GM12874 (cell line): ENCODE measurements around the gene MTAP.
A peak's percentile ranks its signal among the peaks of the same experiment; 100 is the strongest.

Experiments
- CTCF ChIP-seq: IDR thresholded peaks from 2 replicates; pipeline ENCODE4 v1.5.1; 2011; ENCODE audit warnings: low read depth, mild to moderate bottlenecking, control low read depth, low read length, moderate library complexity; ENCODE audit not compliant: insufficient read depth

Gene MTAP

DNA sequence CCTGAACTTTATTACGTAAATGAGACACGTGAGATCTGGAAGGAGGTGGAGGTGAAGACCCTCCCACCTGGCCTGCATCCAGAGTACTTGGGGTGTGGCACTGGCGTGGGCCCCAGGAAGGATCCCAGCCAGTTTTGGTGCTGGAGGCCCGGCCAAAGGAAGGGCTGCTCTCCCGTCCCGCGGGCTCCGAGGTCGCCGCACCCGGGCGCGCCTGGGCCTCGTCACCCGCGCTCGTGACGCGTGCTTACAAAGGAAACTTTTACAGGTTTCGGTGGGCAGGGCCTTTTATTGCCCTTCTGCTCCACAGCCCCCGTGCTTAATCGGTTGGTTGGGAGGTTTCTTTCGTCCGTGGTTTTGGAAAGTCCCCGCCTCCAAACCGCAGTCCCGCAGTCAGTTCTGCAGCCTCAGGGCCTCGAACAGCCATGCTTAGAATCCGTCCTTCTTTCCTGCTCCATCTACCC, 162.5 kb downstream of the MTAP start:
- TF ChIP-seq CTCF: no peak

- peak; percentile 58 for TF ChIP-seq CTCF
These were observed 163.0 kb downstream of the MTAP start for GRCh38 chr9:21965401-21965951.

DNA sequence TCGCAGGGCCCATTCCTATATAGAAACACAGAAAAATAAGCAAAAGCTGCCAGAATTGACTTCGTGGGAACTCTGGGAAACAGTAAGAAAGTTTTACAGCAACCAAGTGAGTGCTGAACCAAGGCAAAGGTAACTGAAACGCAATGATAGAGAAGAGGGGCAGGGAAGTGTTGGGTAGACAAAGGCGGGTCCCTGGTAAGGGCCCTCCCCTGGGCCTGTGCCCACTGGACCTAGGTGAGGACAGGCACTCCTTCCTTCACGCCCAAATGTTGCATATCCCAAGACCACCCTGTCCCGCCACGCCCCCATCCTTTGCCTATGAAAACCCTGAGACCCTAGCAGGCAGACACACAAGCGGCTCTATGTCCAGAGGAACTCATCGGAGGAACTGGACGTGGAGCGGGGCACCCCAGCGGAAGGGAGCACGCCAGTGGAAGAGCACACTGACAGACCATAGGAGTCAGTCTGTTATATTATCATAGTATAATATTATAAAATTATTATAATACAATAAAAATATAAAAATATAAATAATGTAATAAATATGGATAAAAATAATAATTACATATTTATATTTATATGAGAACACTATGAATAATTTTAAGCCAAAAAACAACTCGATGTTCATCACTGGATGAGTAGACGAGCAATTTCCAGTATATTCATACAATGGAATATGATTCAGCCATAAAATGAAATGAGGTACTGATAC, 163.9 kb downstream of the MTAP start:
- TF ChIP-seq CTCF: no peak

GRCh38 chr9:21967169-21967568, 164.7 kb downstream of the MTAP start:
- TF ChIP-seq CTCF: no peak

- TF ChIP-seq CTCF: no peak
These were observed 165.3 kb downstream of the MTAP start for GRCh38 chr9:21967702-21968101.

GRCh38 chr9:21968331-21969010, 166.0 kb downstream of the MTAP start:
- TF ChIP-seq CTCF: no peak
